HepG2 (cell line): ENCODE data around the gene NFKB2. TPM values are rescaled to one million over a fixed set of nuclear protein-coding genes. Genes with fewer than 3 reads are reported as not detected.

Experiments
- BHLHE40 ChIP-seq: IDR thresholded peaks from 2 replicates; pipeline ENCODE4 v1.6.1; 2011; ENCODE audit warnings: low read length, improper control_type of control experiment
- CCDC6 ChIP-seq: sonication (generic); formaldehyde crosslinking; IDR thresholded peaks from 2 replicates; pipeline ENCODE4 v1.8.1; 2022; ENCODE audit warnings: mild to moderate bottlenecking, missing genetic modification reagents, moderate library complexity
- FOXC1 ChIP-seq: sonication (generic); formaldehyde crosslinking; IDR thresholded peaks from 2 replicates; pipeline ENCODE4 v1.8.0; 2022; ENCODE audit warnings: mild to moderate bottlenecking, missing genetic modification reagents, borderline replicate concordance
- IKZF4 ChIP-seq: sonication (generic); formaldehyde crosslinking; IDR thresholded peaks from 2 replicates; pipeline ENCODE4 v1.5.1; 2020; ENCODE audit warnings: borderline replicate concordance, mild to moderate bottlenecking, low read depth, missing genetic modification reagents; ENCODE audit errors: not compliant biosample characterization
- ISX ChIP-seq: sonication (generic); formaldehyde crosslinking; conservative IDR thresholded peaks from 2 replicates; pipeline ENCODE4 v1.5.0; 2020; ENCODE audit warnings: missing genetic modification reagents
- KMT2B ChIP-seq: IDR thresholded peaks from 2 replicates; pipeline ENCODE4 v1.6.1; 2016; ENCODE audit warnings: missing genetic modification reagents, missing compliant biosample characterization
- MAF1 ChIP-seq: sonication (generic); formaldehyde crosslinking; IDR thresholded peaks from 2 replicates; pipeline ENCODE4 v1.5.0; 2020; ENCODE audit warnings: missing genetic modification reagents, borderline replicate concordance
- NCOA2 ChIP-seq: sonication (generic); formaldehyde crosslinking; IDR thresholded peaks from 2 replicates; pipeline ENCODE4 v1.8.0; 2022; ENCODE audit warnings: inconsistent platforms
- ZFYVE20 ChIP-seq: sonication (generic); formaldehyde crosslinking; IDR thresholded peaks from 2 replicates; pipeline ENCODE4 v1.8.0; 2023; ENCODE audit warnings: low read depth, mild to moderate bottlenecking, moderate library complexity, missing genetic modification reagents, borderline replicate concordance
- ZNF724P ChIP-seq: sonication (generic); formaldehyde crosslinking; IDR thresholded peaks from 2 replicates; pipeline ENCODE4 v1.8.0; 2022; ENCODE audit warnings: missing genetic modification reagents, borderline replicate concordance
- polyA plus RNA-seq, 8 experiments: library from polyadenylated mRNA; depleted of rRNA in 3 of 8; stranded (reverse) in 7 of 8; unstranded in 1 of 8; fragments of >200 nt; fragmentation: Illumina TruSeq in 4 of 8; extraction: Trizol in 4 of 8; gene quantifications; 2 replicates each; pipeline versions ENCODE4 v1.2.1 to v1.2.3, GENCODE V29; 2011 to 2016; ENCODE audit warnings: low read depth in 4 of 8, missing spikeins in 1 of 8, mixed read lengths in 1 of 8; ENCODE audit not compliant: insufficient read depth in 1 of 8
- total RNA-seq, 5 experiments: library from RNA; depleted of rRNA; stranded (reverse); fragments of >200 nt; fragmentation: Illumina TruSeq; extraction: Trizol; gene quantifications; 2 replicates each; pipeline ENCODE4 v1.2.3, GENCODE V29; 2016; ENCODE audit warnings: low read depth in 1 of 5
- TF ChIP-seq, protein P1 (sequence below): sonication (generic); formaldehyde crosslinking; IDR thresholded peaks from 2 replicates; pipeline ENCODE4 v1.8.1; 2023; ENCODE audit warnings: mild to moderate bottlenecking, inconsistent platforms, moderate library complexity, missing genetic modification reagents, borderline replicate concordance
- TF ChIP-seq, protein P2 (sequence below): fragments of 450-650 bp; IDR thresholded peaks from 2 replicates; pipeline ENCODE4 v1.6.1; 2017; ENCODE audit warnings: mild to moderate bottlenecking
- TF ChIP-seq, protein P3 (sequence below): conservative IDR thresholded peaks from 2 replicates; pipeline ENCODE4 v1.6.1; 2018; ENCODE audit warnings: missing genetic modification reagents
- TF ChIP-seq, protein P4 (sequence below): sonication (generic); formaldehyde crosslinking; IDR thresholded peaks from 2 replicates; pipeline ENCODE4 v1.5.0; 2020; ENCODE audit warnings: mild to moderate bottlenecking, missing genetic modification reagents, borderline replicate concordance

The NFKB2 gene
- total and polyA plus RNA-seq, 2 of the 13 experiments (the other 11 are each of a cell fraction or from before 2014, with no cell fraction given), result 7.7 to 12.5 TPM

DNA sequence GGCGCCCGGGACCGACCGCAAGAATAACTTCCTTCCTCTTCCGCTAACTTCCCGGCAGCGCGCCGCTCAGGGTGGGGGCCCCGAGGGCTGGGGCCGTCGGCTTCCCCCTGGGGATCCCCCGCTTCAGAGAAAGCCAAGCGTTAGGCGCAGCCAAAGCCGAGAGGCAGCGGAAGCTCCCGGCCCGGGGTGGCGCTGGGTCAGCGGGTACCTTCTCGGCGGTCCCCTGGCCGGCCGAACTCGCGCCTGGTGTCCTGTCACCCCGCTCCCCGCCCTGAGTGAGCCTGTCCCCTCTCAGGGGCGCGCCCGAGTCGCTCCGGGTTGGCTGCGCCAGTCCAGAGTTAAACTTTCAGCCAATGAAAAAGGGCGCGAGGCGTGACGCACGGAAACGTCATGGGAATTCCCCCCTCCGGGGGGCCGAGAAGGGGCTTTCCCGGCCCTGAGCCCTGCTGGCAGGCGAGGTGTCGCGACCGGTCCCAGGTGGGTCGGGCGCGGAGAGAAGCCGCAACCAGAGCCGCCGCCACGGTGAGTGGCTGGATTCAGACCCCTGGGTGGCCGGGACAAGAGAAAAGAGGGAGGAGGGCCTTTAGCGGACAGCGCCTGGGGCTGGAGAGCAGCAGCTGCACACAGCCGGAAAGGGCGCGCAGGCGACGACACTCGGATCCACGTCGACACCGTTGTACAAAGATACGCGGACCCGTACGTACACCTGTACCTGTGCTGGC is 1.3 kb upstream of the NFKB2 start (continued):
- peak; percentile 79; the same call in 1 of the 2 replicates for TF ChIP-seq MAF1 (CRISPR knock-in tag)
- TF ChIP-seq ZFYVE20 (CRISPR knock-in tag), result 0 out of 2 replicates have a peak, but pooled peaks have one; percentile 46
- 0 out of 2 replicates have a peak, but pooled peaks have one; percentile 7 for TF ChIP-seq BHLHE40
- TF ChIP-seq FOXC1 (CRISPR knock-in tag), result 0 out of 2 replicates have a peak, but pooled peaks have one; percentile 63
- peak; percentile 37; the same call in 1 of the 2 replicates for TF ChIP-seq NCOA2 (CRISPR knock-in tag)
- TF ChIP-seq, protein P1, sequence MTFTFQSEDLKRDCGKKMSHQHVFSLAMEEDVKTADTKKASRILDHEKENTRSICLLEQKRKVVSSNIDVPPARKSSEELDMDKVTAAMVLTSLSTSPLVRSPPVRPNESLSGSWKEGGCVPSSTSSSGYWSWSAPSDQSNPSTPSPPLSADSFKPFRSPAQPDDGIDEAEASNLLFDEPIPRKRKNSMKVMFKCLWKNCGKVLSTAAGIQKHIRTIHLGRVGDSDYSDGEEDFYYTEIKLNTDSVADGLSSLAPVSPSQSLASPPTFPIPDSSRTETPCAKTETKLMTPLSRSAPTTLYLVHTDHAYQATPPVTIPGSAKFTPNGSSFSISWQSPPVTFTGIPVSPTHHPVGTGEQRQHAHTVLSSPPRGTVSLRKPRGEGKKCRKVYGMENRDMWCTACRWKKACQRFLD (CRISPR knock-in tag), result peak; percentile 68; the same call in 1 of the 2 replicates
- TF ChIP-seq, protein P2, sequence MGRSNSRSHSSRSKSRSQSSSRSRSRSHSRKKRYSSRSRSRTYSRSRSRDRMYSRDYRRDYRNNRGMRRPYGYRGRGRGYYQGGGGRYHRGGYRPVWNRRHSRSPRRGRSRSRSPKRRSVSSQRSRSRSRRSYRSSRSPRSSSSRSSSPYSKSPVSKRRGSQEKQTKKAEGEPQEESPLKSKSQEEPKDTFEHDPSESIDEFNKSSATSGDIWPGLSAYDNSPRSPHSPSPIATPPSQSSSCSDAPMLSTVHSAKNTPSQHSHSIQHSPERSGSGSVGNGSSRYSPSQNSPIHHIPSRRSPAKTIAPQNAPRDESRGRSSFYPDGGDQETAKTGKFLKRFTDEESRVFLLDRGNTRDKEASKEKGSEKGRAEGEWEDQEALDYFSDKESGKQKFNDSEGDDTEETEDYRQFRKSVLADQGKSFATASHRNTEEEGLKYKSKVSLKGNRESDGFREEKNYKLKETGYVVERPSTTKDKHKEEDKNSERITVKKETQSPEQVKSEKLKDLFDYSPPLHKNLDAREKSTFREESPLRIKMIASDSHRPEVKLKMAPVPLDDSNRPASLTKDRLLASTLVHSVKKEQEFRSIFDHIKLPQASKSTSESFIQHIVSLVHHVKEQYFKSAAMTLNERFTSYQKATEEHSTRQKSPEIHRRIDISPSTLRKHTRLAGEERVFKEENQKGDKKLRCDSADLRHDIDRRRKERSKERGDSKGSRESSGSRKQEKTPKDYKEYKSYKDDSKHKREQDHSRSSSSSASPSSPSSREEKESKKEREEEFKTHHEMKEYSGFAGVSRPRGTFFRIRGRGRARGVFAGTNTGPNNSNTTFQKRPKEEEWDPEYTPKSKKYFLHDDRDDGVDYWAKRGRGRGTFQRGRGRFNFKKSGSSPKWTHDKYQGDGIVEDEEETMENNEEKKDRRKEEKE, result no peak
- 0 out of 2 replicates have a peak, but pooled peaks have one; percentile 38 for TF ChIP-seq ISX (CRISPR knock-in tag)
- 0 out of 2 replicates have a peak, but pooled peaks have one; percentile 50 for TF ChIP-seq ZNF724P (CRISPR knock-in tag)
- TF ChIP-seq, protein P3, sequence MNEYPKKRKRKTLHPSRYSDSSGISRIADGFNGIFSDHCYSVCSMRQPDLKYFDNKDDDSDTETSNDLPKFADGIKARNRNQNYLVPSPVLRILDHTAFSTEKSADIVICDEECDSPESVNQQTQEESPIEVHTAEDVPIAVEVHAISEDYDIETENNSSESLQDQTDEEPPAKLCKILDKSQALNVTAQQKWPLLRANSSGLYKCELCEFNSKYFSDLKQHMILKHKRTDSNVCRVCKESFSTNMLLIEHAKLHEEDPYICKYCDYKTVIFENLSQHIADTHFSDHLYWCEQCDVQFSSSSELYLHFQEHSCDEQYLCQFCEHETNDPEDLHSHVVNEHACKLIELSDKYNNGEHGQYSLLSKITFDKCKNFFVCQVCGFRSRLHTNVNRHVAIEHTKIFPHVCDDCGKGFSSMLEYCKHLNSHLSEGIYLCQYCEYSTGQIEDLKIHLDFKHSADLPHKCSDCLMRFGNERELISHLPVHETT, result 0 out of 2 replicates have a peak, but pooled peaks have one; percentile 26
- TF ChIP-seq CCDC6 (CRISPR knock-in tag), result peak; percentile 80; the same call in 1 of the 2 replicates
- peak; percentile 20 for TF ChIP-seq IKZF4 (CRISPR knock-in tag)
- peak; percentile 18; the same call in 1 of the 2 replicates for TF ChIP-seq KMT2B (CRISPR knock-in tag)
- TF ChIP-seq, protein P4, sequence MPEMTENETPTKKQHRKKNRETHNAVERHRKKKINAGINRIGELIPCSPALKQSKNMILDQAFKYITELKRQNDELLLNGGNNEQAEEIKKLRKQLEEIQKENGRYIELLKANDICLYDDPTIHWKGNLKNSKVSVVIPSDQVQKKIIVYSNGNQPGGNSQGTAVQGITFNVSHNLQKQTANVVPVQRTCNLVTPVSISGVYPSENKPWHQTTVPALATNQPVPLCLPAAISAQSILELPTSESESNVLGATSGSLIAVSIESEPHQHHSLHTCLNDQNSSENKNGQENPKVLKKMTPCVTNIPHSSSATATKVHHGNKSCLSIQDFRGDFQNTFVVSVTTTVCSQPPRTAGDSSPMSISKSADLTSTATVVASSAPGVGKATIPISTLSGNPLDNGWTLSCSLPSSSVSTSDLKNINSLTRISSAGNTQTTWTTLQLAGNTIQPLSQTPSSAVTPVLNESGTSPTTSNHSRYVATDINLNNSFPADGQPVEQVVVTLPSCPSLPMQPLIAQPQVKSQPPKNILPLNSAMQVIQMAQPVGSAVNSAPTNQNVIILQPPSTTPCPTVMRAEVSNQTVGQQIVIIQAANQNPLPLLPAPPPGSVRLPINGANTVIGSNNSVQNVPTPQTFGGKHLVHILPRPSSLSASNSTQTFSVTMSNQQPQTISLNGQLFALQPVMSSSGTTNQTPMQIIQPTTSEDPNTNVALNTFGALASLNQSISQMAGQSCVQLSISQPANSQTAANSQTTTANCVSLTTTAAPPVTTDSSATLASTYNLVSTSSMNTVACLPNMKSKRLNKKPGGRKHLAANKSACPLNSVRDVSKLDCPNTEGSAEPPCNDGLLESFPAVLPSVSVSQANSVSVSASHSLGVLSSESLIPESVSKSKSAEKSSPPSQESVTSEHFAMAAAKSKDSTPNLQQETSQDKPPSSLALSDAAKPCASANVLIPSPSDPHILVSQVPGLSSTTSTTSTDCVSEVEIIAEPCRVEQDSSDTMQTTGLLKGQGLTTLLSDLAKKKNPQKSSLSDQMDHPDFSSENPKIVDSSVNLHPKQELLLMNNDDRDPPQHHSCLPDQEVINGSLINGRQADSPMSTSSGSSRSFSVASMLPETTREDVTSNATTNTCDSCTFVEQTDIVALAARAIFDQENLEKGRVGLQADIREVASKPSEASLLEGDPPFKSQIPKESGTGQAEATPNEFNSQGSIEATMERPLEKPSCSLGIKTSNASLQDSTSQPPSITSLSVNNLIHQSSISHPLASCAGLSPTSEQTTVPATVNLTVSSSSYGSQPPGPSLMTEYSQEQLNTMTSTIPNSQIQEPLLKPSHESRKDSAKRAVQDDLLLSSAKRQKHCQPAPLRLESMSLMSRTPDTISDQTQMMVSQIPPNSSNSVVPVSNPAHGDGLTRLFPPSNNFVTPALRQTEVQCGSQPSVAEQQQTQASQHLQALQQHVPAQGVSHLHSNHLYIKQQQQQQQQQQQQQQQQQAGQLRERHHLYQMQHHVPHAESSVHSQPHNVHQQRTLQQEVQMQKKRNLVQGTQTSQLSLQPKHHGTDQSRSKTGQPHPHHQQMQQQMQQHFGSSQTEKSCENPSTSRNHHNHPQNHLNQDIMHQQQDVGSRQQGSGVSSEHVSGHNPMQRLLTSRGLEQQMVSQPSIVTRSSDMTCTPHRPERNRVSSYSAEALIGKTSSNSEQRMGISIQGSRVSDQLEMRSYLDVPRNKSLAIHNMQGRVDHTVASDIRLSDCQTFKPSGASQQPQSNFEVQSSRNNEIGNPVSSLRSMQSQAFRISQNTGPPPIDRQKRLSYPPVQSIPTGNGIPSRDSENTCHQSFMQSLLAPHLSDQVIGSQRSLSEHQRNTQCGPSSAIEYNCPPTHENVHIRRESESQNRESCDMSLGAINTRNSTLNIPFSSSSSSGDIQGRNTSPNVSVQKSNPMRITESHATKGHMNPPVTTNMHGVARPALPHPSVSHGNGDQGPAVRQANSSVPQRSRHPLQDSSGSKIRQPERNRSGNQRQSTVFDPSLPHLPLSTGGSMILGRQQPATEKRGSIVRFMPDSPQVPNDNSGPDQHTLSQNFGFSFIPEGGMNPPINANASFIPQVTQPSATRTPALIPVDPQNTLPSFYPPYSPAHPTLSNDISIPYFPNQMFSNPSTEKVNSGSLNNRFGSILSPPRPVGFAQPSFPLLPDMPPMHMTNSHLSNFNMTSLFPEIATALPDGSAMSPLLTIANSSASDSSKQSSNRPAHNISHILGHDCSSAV (CRISPR knock-in tag), result no peak
